CD8-positive, alpha-beta memory T cell (primary cell): ENCODE measurements around the gene VWA8. TPM values are rescaled to one million over a fixed set of nuclear protein-coding genes. Genes with fewer than 3 reads are reported as not detected.

Experiments used
- CTCF ChIA-PET: fragments of 350-600 bp; sonication (Branson Sonifier 250); formaldehyde crosslinking; loops from one replicate; lab custom pipeline; 2021; ENCODE audit warnings: antibody characterized with exemption; lab: Charles Lee
- POLR2A ChIA-PET: fragments of 350-600 bp; sonication (Branson Sonifier 250); formaldehyde crosslinking; loops from one replicate; lab custom pipeline; 2021; ENCODE audit warnings: antibody characterized with exemption; lab: Charles Lee
- DNase-seq, 5 donors: peaks; one replicate each; pipeline versions ENCODE4 v3.0.0 to v3.0.0-alpha.2; 2020 to 2022; ENCODE audit warnings: mixed read lengths in 1 of 5
- H3K27ac ChIP-seq: one replicate; pipeline ENCODE4 v1.7.0; 2013; ENCODE audit warnings: low read depth, mild to moderate bottlenecking, low read length, moderate library complexity
- H3K27me3 ChIP-seq: 2 replicates; pipeline ENCODE4 v1.7.0; 2013; ENCODE audit warnings: low read length, mild to moderate bottlenecking; ENCODE audit not compliant: insufficient read depth, poor library complexity, severe bottlenecking
- H3K36me3 ChIP-seq: 2 replicates; pipeline ENCODE4 v1.7.0; 2013; ENCODE audit warnings: mild to moderate bottlenecking, low read length, moderate library complexity; ENCODE audit not compliant: insufficient read depth
- H3K4me1 ChIP-seq: 2 replicates; pipeline ENCODE4 v1.7.0; 2013; ENCODE audit warnings: mild to moderate bottlenecking, low read length, moderate library complexity; ENCODE audit not compliant: insufficient read depth
- H3K4me3 ChIP-seq: 2 replicates; pipeline ENCODE4 v1.7.0; 2013; ENCODE audit warnings: mild to moderate bottlenecking, low read length
- H3K9me3 ChIP-seq: 2 replicates; pipeline ENCODE4 v1.7.0; 2013; ENCODE audit warnings: mild to moderate bottlenecking, low read length
- H3K27ac Mint-ChIP-seq, 8 donors: one replicate each; pipeline ENCODE4 v1.8.0; 2020 to 2021; ENCODE audit warnings: mixed read lengths in 8 of 8, mild to moderate bottlenecking in 6 of 8, inconsistent platforms in 3 of 8, moderate library complexity in 3 of 8
- H3K27me3 Mint-ChIP-seq, 2 donors: one replicate each; pipeline ENCODE4 v1.8.0; 2020 to 2021; ENCODE audit warnings: mixed read lengths in 2 of 2, mild to moderate bottlenecking in 1 of 2, moderate library complexity in 1 of 2
- H3K36me3 Mint-ChIP-seq, 3 donors: one replicate each; pipeline ENCODE4 v1.8.0; 2020 to 2021; ENCODE audit warnings: mixed read lengths in 3 of 3, inconsistent platforms in 1 of 3, mild to moderate bottlenecking in 1 of 3
- H3K4me1 Mint-ChIP-seq, 3 donors: one replicate each; pipeline ENCODE4 v1.8.0; 2020 to 2021; ENCODE audit warnings: mixed read lengths in 3 of 3, inconsistent platforms in 1 of 3, mild to moderate bottlenecking in 1 of 3
- H3K4me3 Mint-ChIP-seq, 7 donors: one replicate each; pipeline ENCODE4 v1.8.0; 2020 to 2021; ENCODE audit warnings: mixed read lengths in 7 of 7, mild to moderate bottlenecking in 6 of 7, moderate library complexity in 4 of 7, inconsistent platforms in 2 of 7
- H3K9me3 Mint-ChIP-seq, 5 donors: one replicate each; pipeline ENCODE4 v1.8.0; 2020 to 2022; ENCODE audit warnings: mixed read lengths in 5 of 5, mild to moderate bottlenecking in 3 of 5, moderate library complexity in 2 of 5, inconsistent platforms in 1 of 5
- polyA plus RNA-seq: library from polyadenylated mRNA; unstranded; fragments of 300-500 nt; fragmentation: Illumina TruSeq; gene quantifications from one replicate; pipeline ENCODE4 v1.2.3, GENCODE V29; 2021
- total RNA-seq, 2 experiments: library from RNA; stranded (reverse); gene quantifications; one replicate each; pipeline ENCODE4 v1.2.3, GENCODE V29; 2021

VWA8 gene
- total and polyA plus RNA-seq, 3 experiments from 2014 or later: 6.9 to 21.3 (median 21.2) TPM

GRCh38 chr13:41710771-41711170, 250.1 kb downstream of the VWA8 start:
- no peaks in the 10 kb centered on the region for H3K27me3 Mint-ChIP-seq
- peaks cover 0 to 35% (median 24%) of the 10 kb centered on the region in 3 donors for H3K36me3 Mint-ChIP-seq
- Histone ChIP-seq H3K4me1 (no peaks in the 10 kb centered on the region), H3K27ac (no peak overlapping the region), H3K36me3 (no peaks in the 10 kb centered on the region), H3K27me3 (no peaks in the 10 kb centered on the region), H3K4me3 (no peak overlapping the region), H3K9me3 (no peaks in the 10 kb centered on the region)
- ChIA-PET POLR2A (no interaction called here), CTCF (no interaction called here)
- no peaks in the 10 kb centered on the region for H3K9me3 Mint-ChIP-seq
- H3K4me3 Mint-ChIP-seq: no peak overlapping the region
- H3K27ac Mint-ChIP-seq: peak overlapping the region in 1 of 8 donors; percentile 38
- no peak for DNase-seq
- H3K4me1 Mint-ChIP-seq: no peaks in the 10 kb centered on the region

- Mint-ChIP-seq H3K4me3 (no peak overlapping the region), H3K9me3 (no peaks in the 10 kb centered on the region), H3K4me1 (no peaks in the 10 kb centered on the region), H3K27me3 (no peaks in the 10 kb centered on the region), H3K36me3 (peaks cover 0 to 33% (median 18%) of the 10 kb centered on the region in 3 donors), H3K27ac (no peak overlapping the region)
- no peaks in the 10 kb centered on the region for H3K4me1 ChIP-seq
- H3K27me3 ChIP-seq: no peaks in the 10 kb centered on the region
- POLR2A ChIA-PET: interaction anchor here (0.6 kb wide), 1 partner anchor 89 kb away, joined by 3 read pairs; no protein-coding TSS in a partner anchor
- no peaks in the 10 kb centered on the region for H3K36me3 ChIP-seq
- DNase-seq: no peak
- no peaks in the 10 kb centered on the region for H3K9me3 ChIP-seq
- CTCF ChIA-PET: no interaction called here
- no peak overlapping the region for H3K27ac ChIP-seq
- no peak overlapping the region for H3K4me3 ChIP-seq
Observed at GRCh38 chr13:41709511-41709910, 251.4 kb downstream of the VWA8 start.

- no peak for DNase-seq
- no peaks in the 10 kb centered on the region for H3K9me3 ChIP-seq
- peaks cover 0 to 32% (median 18%) of the 10 kb centered on the region in 3 donors for H3K36me3 Mint-ChIP-seq
- ChIA-PET CTCF (no interaction called here), POLR2A (no interaction called here)
- no peak overlapping the region for H3K27ac Mint-ChIP-seq
- H3K4me1 ChIP-seq: no peaks in the 10 kb centered on the region
- no peaks in the 10 kb centered on the region for H3K27me3 ChIP-seq
- no peaks in the 10 kb centered on the region for H3K4me1 Mint-ChIP-seq
- no peak overlapping the region for H3K4me3 ChIP-seq
- no peaks in the 10 kb centered on the region for H3K27me3 Mint-ChIP-seq
- H3K9me3 Mint-ChIP-seq: no peaks in the 10 kb centered on the region
- no peaks in the 10 kb centered on the region for H3K36me3 ChIP-seq
- H3K4me3 Mint-ChIP-seq: no peak overlapping the region
- H3K27ac ChIP-seq: no peak overlapping the region
Observed at GRCh38 chr13:41708713-41709112, 252.2 kb downstream of the VWA8 start.

- Mint-ChIP-seq H3K36me3 (peaks cover 0 to 26% (median 18%) of the 10 kb centered on the region in 3 donors), H3K9me3 (no peaks in the 10 kb centered on the region), H3K4me1 (no peaks in the 10 kb centered on the region), H3K27me3 (no peaks in the 10 kb centered on the region), H3K4me3 (no peak overlapping the region), H3K27ac (no peak overlapping the region)
- Histone ChIP-seq H3K27me3 (no peaks in the 10 kb centered on the region), H3K9me3 (no peaks in the 10 kb centered on the region), H3K36me3 (no peaks in the 10 kb centered on the region), H3K27ac (no peak overlapping the region), H3K4me3 (no peak overlapping the region), H3K4me1 (no peaks in the 10 kb centered on the region)
- CTCF ChIA-PET: no interaction called here
- POLR2A ChIA-PET: no interaction called here
- DNase-seq: no peak
Observed at GRCh38 chr13:41707194-41707821, 253.6 kb downstream of the VWA8 start.

- Mint-ChIP-seq H3K27me3 (no peaks in the 10 kb centered on the region), H3K4me1 (no peaks in the 10 kb centered on the region), H3K4me3 (no peak overlapping the region), H3K36me3 (peaks cover 0 to 25% (median 19%) of the 10 kb centered on the region in 3 donors), H3K27ac (no peak overlapping the region), H3K9me3 (no peaks in the 10 kb centered on the region)
- no peaks in the 10 kb centered on the region for H3K27me3 ChIP-seq
- POLR2A ChIA-PET: no interaction called here
- H3K9me3 ChIP-seq: no peaks in the 10 kb centered on the region
- H3K36me3 ChIP-seq: no peaks in the 10 kb centered on the region
- H3K4me1 ChIP-seq: no peaks in the 10 kb centered on the region
- no peak overlapping the region for H3K4me3 ChIP-seq
- CTCF ChIA-PET: no interaction called here
- DNase-seq: no peak
- no peak overlapping the region for H3K27ac ChIP-seq
Observed at GRCh38 chr13:41706152-41706551, 254.8 kb downstream of the VWA8 start.

GRCh38 chr13:41702540-41702939, 258.4 kb downstream of the VWA8 start:
- no peaks in the 10 kb centered on the region for H3K4me1 ChIP-seq
- Mint-ChIP-seq H3K27ac (no peak overlapping the region), H3K27me3 (no peaks in the 10 kb centered on the region), H3K4me1 (no peaks in the 10 kb centered on the region), H3K9me3 (no peaks in the 10 kb centered on the region), H3K4me3 (no peak overlapping the region), H3K36me3 (peaks cover 7 to 32% (median 16%) of the 10 kb centered on the region in 3 donors)
- ChIA-PET POLR2A (no interaction called here), CTCF (no interaction called here)
- H3K27ac ChIP-seq: no peak overlapping the region
- H3K36me3 ChIP-seq: peaks cover 9% of the 10 kb centered on the region
- H3K4me3 ChIP-seq: no peak overlapping the region
- no peak for DNase-seq
- H3K27me3 ChIP-seq: no peaks in the 10 kb centered on the region
- H3K9me3 ChIP-seq: no peaks in the 10 kb centered on the region

GRCh38 chr13:41701676-41702075, 259.2 kb downstream of the VWA8 start:
- H3K27me3 Mint-ChIP-seq: no peaks in the 10 kb centered on the region
- Histone ChIP-seq H3K36me3 (peaks cover 9% of the 10 kb centered on the region), H3K27me3 (no peaks in the 10 kb centered on the region), H3K4me3 (no peak overlapping the region), H3K27ac (no peak overlapping the region), H3K9me3 (no peaks in the 10 kb centered on the region), H3K4me1 (no peaks in the 10 kb centered on the region)
- no peaks in the 10 kb centered on the region for H3K9me3 Mint-ChIP-seq
- no peaks in the 10 kb centered on the region for H3K4me1 Mint-ChIP-seq
- H3K27ac Mint-ChIP-seq: no peak overlapping the region
- no peak for DNase-seq
- CTCF ChIA-PET: no interaction called here
- H3K36me3 Mint-ChIP-seq: peaks cover 7 to 36% (median 21%) of the 10 kb centered on the region in 3 donors
- POLR2A ChIA-PET: no interaction called here
- H3K4me3 Mint-ChIP-seq: no peak overlapping the region

- Histone ChIP-seq H3K4me3 (no peak overlapping the region), H3K36me3 (peaks cover 9% of the 10 kb centered on the region), H3K27me3 (no peaks in the 10 kb centered on the region), H3K27ac (no peak overlapping the region), H3K9me3 (no peaks in the 10 kb centered on the region), H3K4me1 (no peaks in the 10 kb centered on the region)
- Mint-ChIP-seq H3K36me3 (peaks cover 7 to 39% (median 21%) of the 10 kb centered on the region in 3 donors), H3K9me3 (no peaks in the 10 kb centered on the region), H3K4me1 (no peaks in the 10 kb centered on the region), H3K27ac (no peak overlapping the region), H3K4me3 (no peak overlapping the region), H3K27me3 (no peaks in the 10 kb centered on the region)
- CTCF ChIA-PET: no interaction called here
- DNase-seq: no peak
- POLR2A ChIA-PET: no interaction called here
Observed at GRCh38 chr13:41700790-41701310, 260.1 kb downstream of the VWA8 start.
